GM13977 (cell line): ENCODE measurements around the gene SYNE4.

ENCODE experiments used
- DNase-seq: peaks from one replicate; pipeline ENCODE4 v3.0.0; 2012; ENCODE audit warnings: low spot score
- CTCF ChIP-seq: IDR thresholded peaks from 2 replicates; pipeline ENCODE4 v1.5.1; 2012; ENCODE audit warnings: mild to moderate bottlenecking, control low read depth; ENCODE audit not compliant: insufficient read depth; ENCODE audit errors: extremely low read depth, missing control alignments
- in situ Hi-C: fragments of 300-500 bp; cut with MboI; formaldehyde crosslinking; loops from one replicate; pipeline ENCODE4 v1.12.0; 2022; ENCODE audit warnings: low sequenced_read_pairs, low pct_unique_long_range_greater_than_20kb, mixed read lengths, inconsistent platforms; ENCODE audit not compliant: unreplicated experiment

SYNE4 gene

GRCh38 chr19:36008336-36008978, at the start of gene SYNE4:
SYNE4 (minus strand) TSS chr19:36008813; CDS start chr19:36008681, 132 bp downstream.
- TF ChIP-seq CTCF, result no peak
- no peak for DNase-seq
- in situ Hi-C loops, result no loop called here

- in situ Hi-C loops, result no loop called here
- DNase-seq, result peak; percentile 97
- TF ChIP-seq CTCF, result no peak
Measured at GRCh38 chr19:36054733-36055686, 46.4 kb upstream of the SYNE4 start, which contains the start of gene WDR62. WDR62 (plus strand) TSS chr19:36054897; CDS start chr19:36054972, 75 bp downstream.

GRCh38 chr19:36054119-36054732, 45.6 kb upstream of the SYNE4 start, which contains the start of gene THAP8:
THAP8 (minus strand) TSS chr19:36054285; CDS start chr19:36054217, 68 bp downstream.
- in situ Hi-C loops, result no loop called here
- TF ChIP-seq CTCF, result peak; percentile 50
- peak; percentile 99 for DNase-seq

- DNase-seq, result no peak
- in situ Hi-C loops, result no loop called here
- TF ChIP-seq CTCF, result no peak
Measured at GRCh38 chr19:36051637-36052036, 43.0 kb upstream of the SYNE4 start.

- in situ Hi-C loops, result no loop called here
- peak; percentile 33 for TF ChIP-seq CTCF
- DNase-seq, result no peak
Measured at GRCh38 chr19:36051236-36051635, 42.6 kb upstream of the SYNE4 start.

GRCh38 chr19:36049080-36049698, 40.6 kb upstream of the SYNE4 start:
- no peak for TF ChIP-seq CTCF
- no peak for DNase-seq
- in situ Hi-C loops, result no loop called here
